HepG2 (cell line): ENCODE results near the gene PCNT. TPM values are rescaled to one million over a fixed set of nuclear protein-coding genes. Genes with fewer than 3 reads are reported as not detected.

ENCODE experiments used
- ATAC-seq: fragments of 200-7000 bp; cut with Tn5 transposase; 3 replicates; pipeline ENCODE4 v1.9.1; 2020; ENCODE audit warnings: mild to moderate bottlenecking, moderate library complexity
- BruUV-seq: library from RNA; stranded (reverse); fragments of 400-500 nt; replicated peaks from 2 replicates; lab custom pipeline; 2021; lab: Mats Ljungman, UMichigan
- CTCF ChIA-PET: fragments of 300-600 bp; formaldehyde crosslinking; extraction: SDS; loops from one replicate; lab custom pipeline; 2021; ENCODE audit warnings: low total read pairs, inconsistent platforms, low intra/inter-chr PET ratio; lab: Yijun Ruan, JAX
- POLR2A ChIA-PET: fragments of 350-600 bp; sonication (Branson Sonifier 250); formaldehyde crosslinking; loops from one replicate; lab custom pipeline; 2020; ENCODE audit warnings: antibody characterized with exemption, inconsistent platforms; lab: Yijun Ruan, JAX
- DNase-seq: peaks from one replicate; pipeline ENCODE4 v3.0.0-alpha.2; 2015; ENCODE audit warnings: low spot score
- FAIRE-seq: peaks from 3 replicates; lab custom pipeline; 2011; peaks lifted over from hg19 to GRCh38; lab: Jason Lieb, UNC
- H2AFZ ChIP-seq: one replicate; pipeline ENCODE4 v1.6.1; 2011; ENCODE audit warnings: low read length, inconsistent platforms
- H3K27ac ChIP-seq: fragments of 300-600 bp; 3 replicates; pipeline ENCODE4 v1.8.0; 2011; ENCODE audit warnings: mixed run types, mild to moderate bottlenecking, mixed read lengths, low read length, inconsistent platforms; ENCODE audit not compliant: insufficient read depth; ENCODE audit errors: extremely low read length
- H3K27me3 ChIP-seq, 2 experiments: fragments of 200-600 bp in 1 of 2; 2 replicates in 1 of 2; 3 replicates in 1 of 2; pipeline versions ENCODE4 v1.6.0 to v1.8.0; 2011; ENCODE audit warnings: low read length in 2 of 2, mild to moderate bottlenecking in 2 of 2, moderate library complexity in 2 of 2, inconsistent platforms in 1 of 2; ENCODE audit not compliant: insufficient read depth in 2 of 2, control insufficient read depth in 1 of 2
- H3K36me3 ChIP-seq, 2 experiments: fragments of 200-600 bp in 1 of 2; replicated peaks in 1 of 2; 2 replicates in 1 of 2; 3 replicates in 1 of 2; pipeline versions ENCODE4 v1.5.1 to v1.8.0; 2011; ENCODE audit warnings: low read length in 2 of 2, inconsistent platforms in 1 of 2; ENCODE audit not compliant: insufficient read depth in 2 of 2, control insufficient read depth in 1 of 2
- H3K4me1 ChIP-seq: 2 replicates; pipeline ENCODE4 v1.5.1; 2012; ENCODE audit warnings: low read length, inconsistent platforms; ENCODE audit not compliant: insufficient read depth
- H3K4me2 ChIP-seq: 2 replicates; pipeline ENCODE4 v1.6.0; 2011; ENCODE audit warnings: low read depth, low read length, inconsistent platforms
- H3K4me3 ChIP-seq, 3 experiments: fragments of 200-600 bp in 1 of 3; sonication (generic), shearing (Covaris generic) in 1 of 3; replicated peaks in 1 of 3; 2 replicates each; pipeline ENCODE4 v1.5.1; 2011 to 2016; ENCODE audit warnings: low read length in 3 of 3, inconsistent platforms in 2 of 3, low read depth in 2 of 3, mild to moderate bottlenecking in 2 of 3, control low read depth in 1 of 3, mixed read lengths in 1 of 3; ENCODE audit not compliant: insufficient read depth in 1 of 3
- H3K79me2 ChIP-seq: one replicate; pipeline ENCODE4 v1.6.1; 2011; ENCODE audit warnings: low read length, inconsistent platforms; ENCODE audit not compliant: insufficient read depth
- H3K9ac ChIP-seq: 2 replicates; pipeline ENCODE4 v1.6.0; 2011; ENCODE audit warnings: mild to moderate bottlenecking, low read depth, low read length, inconsistent platforms; ENCODE audit not compliant: insufficient read depth
- H3K9me3 ChIP-seq: 2 replicates; pipeline ENCODE4 v1.5.1; 2012; ENCODE audit warnings: mild to moderate bottlenecking, low read length
- H4K20me1 ChIP-seq: 2 replicates; pipeline ENCODE4 v1.6.0; 2011; ENCODE audit warnings: inconsistent platforms, mild to moderate bottlenecking, low read length, moderate library complexity; ENCODE audit not compliant: insufficient read depth
- KLF13 ChIP-seq: sonication (generic); formaldehyde crosslinking; IDR thresholded peaks from 2 replicates; pipeline ENCODE4 v1.4.0; 2020; ENCODE audit warnings: mild to moderate bottlenecking, missing genetic modification reagents
- KLF15 ChIP-seq: sonication (generic); formaldehyde crosslinking; IDR thresholded peaks from 2 replicates; pipeline ENCODE4 v1.8.1; 2023; ENCODE audit warnings: borderline replicate concordance, mild to moderate bottlenecking, inconsistent platforms, missing genetic modification reagents, mixed read lengths
- KLF16 ChIP-seq, 2 experiments: sonication (generic) in 1 of 2; formaldehyde crosslinking in 1 of 2; IDR thresholded peaks; 2 replicates each; pipeline versions ENCODE4 v1.6.1 to v1.8.0; 2016 to 2023; ENCODE audit warnings: missing genetic modification reagents in 2 of 2, missing compliant biosample characterization in 1 of 2
- MYC ChIP-seq: sonication (generic); formaldehyde crosslinking; IDR thresholded peaks from 2 replicates; pipeline ENCODE4 v1.9.0; 2021; ENCODE audit warnings: missing genetic modification reagents, borderline replicate concordance
- MZF1 ChIP-seq: sonication (generic); formaldehyde crosslinking; IDR thresholded peaks from 2 replicates; pipeline ENCODE4 v1.8.1; 2023; ENCODE audit warnings: mild to moderate bottlenecking, missing genetic modification reagents, borderline replicate concordance
- NRL ChIP-seq: sonication (generic); formaldehyde crosslinking; IDR thresholded peaks from 2 replicates; pipeline ENCODE4 v1.5.0; 2020; ENCODE audit warnings: missing genetic modification reagents, mild to moderate bottlenecking, moderate library complexity, borderline replicate concordance
- POLR2A ChIP-seq, 2 experiments: IDR thresholded peaks; 2 replicates each; pipeline ENCODE4 v1.6.1; 2011; ENCODE audit warnings: low read depth in 2 of 2, low read length in 2 of 2, mild to moderate bottlenecking in 1 of 2, moderate library complexity in 1 of 2; ENCODE audit not compliant: insufficient read depth in 1 of 2
- RBM22 ChIP-seq: fragments of 200-400 bp; formaldehyde crosslinking; optimal IDR thresholded peaks from 2 replicates; pipeline ENCODE3; 2017; ENCODE audit warnings: mild to moderate bottlenecking, low read length, moderate library complexity
- RXRA ChIP-seq: sonication (generic); formaldehyde crosslinking; IDR thresholded peaks from 2 replicates; pipeline ENCODE4 v1.5.1; 2020; ENCODE audit warnings: missing genetic modification reagents
- SOX5 ChIP-seq: IDR thresholded peaks from 2 replicates; pipeline ENCODE4 v1.6.1; 2016; ENCODE audit warnings: borderline replicate concordance
- SUZ12 ChIP-seq: fragments of 150-350 bp; IDR thresholded peaks from 2 replicates; pipeline ENCODE4 v1.6.1; 2014; ENCODE audit warnings: low read depth, low read length
- ZNF589 ChIP-seq: sonication (generic); formaldehyde crosslinking; conservative IDR thresholded peaks from 2 replicates; pipeline ENCODE4 v1.8.0; 2022; ENCODE audit warnings: mild to moderate bottlenecking, moderate library complexity, missing genetic modification reagents
- ZNF768 ChIP-seq: sonication (generic); formaldehyde crosslinking; IDR thresholded peaks from 2 replicates; pipeline ENCODE4 v1.4.0; 2020; ENCODE audit warnings: missing genetic modification reagents
- ZNF790 ChIP-seq: sonication (generic); formaldehyde crosslinking; IDR thresholded peaks from 2 replicates; pipeline ENCODE4 v1.8.0; 2022; ENCODE audit warnings: missing genetic modification reagents, mild to moderate bottlenecking, borderline replicate concordance
- WGBS: methylation state at CpG from one replicate; pipeline ENCODE4 v1.1.6; 2017; ENCODE audit warnings: low lambda C conversion rate; 5-methylcytosine and 5-hydroxymethylcytosine counted together
- in situ Hi-C: cut with HindIII; loops from 2 replicates; pipeline ENCODE4 v1.10.0; 2017; ENCODE audit warnings: low pct_unique_long_range_greater_than_20kb; ENCODE audit not compliant: extremely low pct_ligation_motif_present
- intact Hi-C: fragments of 100-400 bp; cut with micrococcal nuclease; formaldehyde crosslinking; loops from one replicate; pipeline ENCODE4 v1.10.0; 2022; ENCODE audit not compliant: unreplicated experiment
- polyA plus RNA-seq, 8 experiments: library from polyadenylated mRNA; depleted of rRNA in 3 of 8; stranded (reverse) in 7 of 8; unstranded in 1 of 8; fragments of >200 nt; fragmentation: Illumina TruSeq in 4 of 8; extraction: Trizol in 4 of 8; gene quantifications; 2 replicates each; pipeline versions ENCODE4 v1.2.1 to v1.2.3, GENCODE V29; 2011 to 2016; ENCODE audit warnings: low read depth in 4 of 8, missing spikeins in 1 of 8, mixed read lengths in 1 of 8; ENCODE audit not compliant: insufficient read depth in 1 of 8
- total RNA-seq, 5 experiments: library from RNA; depleted of rRNA; stranded (reverse); fragments of >200 nt; fragmentation: Illumina TruSeq; extraction: Trizol; gene quantifications; 2 replicates each; pipeline ENCODE4 v1.2.3, GENCODE V29; 2016; ENCODE audit warnings: low read depth in 1 of 5
- TF ChIP-seq, protein P1 (sequence below): IDR thresholded peaks from 2 replicates; pipeline ENCODE4 v1.6.1; 2016

Gene PCNT
- total and polyA plus RNA-seq, 2 of the 13 experiments (the other 11 are each of a cell fraction or from before 2014, with no cell fraction given), result 5.6 to 12.4 TPM

GRCh38 chr21:46421756-46422555 lies 98.0 kb downstream of the PCNT start:
- 97% methylated on average over 25 of the region's 35 CpGs for WGBS
- Histone ChIP-seq H3K79me2 (no peaks in the 10 kb centered on the region), H3K4me3 (no peak overlapping the region), H3K27ac (no peak overlapping the region), H3K9me3 (no peaks in the 10 kb centered on the region), H3K4me1 (no peaks in the 10 kb centered on the region), H3K27me3 (no peaks in the 10 kb centered on the region), H3K9ac (no peak overlapping the region), H2AFZ (no peak overlapping the region), H4K20me1 (no peaks in the 10 kb centered on the region), H3K4me2 (no peak overlapping the region), H3K36me3 (peaks cover 5 to 16% of the 10 kb centered on the region in 2 experiments; a peak in 2 of 5 replicates)
- in situ Hi-C loops, result no loop called here
- no peak for TF ChIP-seq MYC (CRISPR knock-in tag)
- ChIA-PET POLR2A (no interaction called here), CTCF (no interaction called here)
- BruUV-seq, result no TSS peak
- DNase-seq (no peak), FAIRE-seq (no peak), ATAC-seq (no peak)
- intact Hi-C loops, result no loop called here

GRCh38 chr21:46422636-46423241 lies 98.8 kb downstream of the PCNT start:
- POLR2A ChIA-PET, result no interaction called here
- DNase-seq (no peak), ATAC-seq (no peak), FAIRE-seq (no peak)
- no peaks in the 10 kb centered on the region for H3K27me3 ChIP-seq
- no peak overlapping the region for H3K4me2 ChIP-seq
- H2AFZ ChIP-seq, result no peak overlapping the region
- H3K4me1 ChIP-seq, result no peaks in the 10 kb centered on the region
- no peak overlapping the region for H3K27ac ChIP-seq
- no peak overlapping the region for H3K4me3 ChIP-seq
- H3K9ac ChIP-seq, result no peak overlapping the region
- intact Hi-C loops, result no loop called here
- H3K79me2 ChIP-seq, result no peaks in the 10 kb centered on the region
- CTCF ChIA-PET, result no interaction called here
- H3K9me3 ChIP-seq, result no peaks in the 10 kb centered on the region
- in situ Hi-C loops, result no loop called here
- 95% methylated on average over 12 of the region's 12 CpGs for WGBS
- H4K20me1 ChIP-seq, result no peaks in the 10 kb centered on the region
- peaks cover 7 to 16% of the 10 kb centered on the region in 2 experiments; a peak in 3 of 5 replicates for H3K36me3 ChIP-seq
- BruUV-seq, result no TSS peak
- TF ChIP-seq ZNF768 (CRISPR knock-in tag) (no peak), NRL (no peak), POLR2A (IDR thresholded peaks at IDR 0.05; ENCODE audit: insufficient read depth in 1 of 2, low read depth in 2 of 2, low read length in 2 of 2) (no peak), KLF15 (CRISPR knock-in tag) (no peak), KLF13 (CRISPR knock-in tag) (no peak), RBM22 (no peak), RXRA (CRISPR knock-in tag) (no peak), ZNF790 (CRISPR knock-in tag) (no peak), ZNF589 (CRISPR knock-in tag) (no peak), SUZ12 (no peak), SOX5 (CRISPR knock-in tag) (no peak), MZF1 (CRISPR knock-in tag) (no peak), KLF16 (CRISPR knock-in tag; IDR thresholded peaks at IDR 0.05) (no peak)
- TF ChIP-seq, protein P1, sequence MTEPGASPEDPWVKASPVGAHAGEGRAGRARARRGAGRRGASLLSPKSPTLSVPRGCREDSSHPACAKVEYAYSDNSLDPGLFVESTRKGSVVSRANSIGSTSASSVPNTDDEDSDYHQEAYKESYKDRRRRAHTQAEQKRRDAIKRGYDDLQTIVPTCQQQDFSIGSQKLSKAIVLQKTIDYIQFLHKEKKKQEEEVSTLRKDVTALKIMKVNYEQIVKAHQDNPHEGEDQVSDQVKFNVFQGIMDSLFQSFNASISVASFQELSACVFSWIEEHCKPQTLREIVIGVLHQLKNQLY (CRISPR knock-in tag), result no peak
